HG03103 (cell line): ENCODE measurements around the gene TAF15.

Experiments
- ATAC-seq: cut with Tn5 transposase; IDR thresholded peaks from one replicate; pipeline ENCODE4 v1.9.1; 2021; ENCODE audit warnings: low read depth; ENCODE audit not compliant: unreplicated experiment

Gene TAF15

DNA sequence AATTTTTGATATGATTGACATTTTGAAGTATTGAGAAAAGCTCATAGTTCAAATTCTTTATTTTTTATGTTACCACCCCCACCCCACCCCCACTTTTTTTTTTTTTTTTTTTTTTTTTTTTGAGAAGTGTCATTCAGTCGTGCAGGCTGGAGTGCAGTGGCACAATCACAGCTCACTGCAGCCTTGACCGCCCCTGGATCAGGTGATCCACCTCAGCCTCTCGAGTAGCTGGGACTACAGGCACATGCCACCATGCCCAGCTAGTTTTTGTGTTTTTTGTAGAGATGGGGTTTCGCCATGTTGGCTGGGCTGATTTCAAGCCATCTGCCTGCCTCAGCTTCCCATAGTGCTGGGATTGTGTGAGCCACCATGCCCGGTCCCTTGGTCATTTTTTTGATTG, 7.4 kb downstream of the TAF15 start:
- no peak for ATAC-seq

GRCh38 chr17:35817196-35817595, 7.9 kb downstream of the TAF15 start:
- ATAC-seq = no peak

GRCh38 chr17:35819455-35819854, 10.2 kb downstream of the TAF15 start:
- ATAC-seq = no peak

- ATAC-seq = no peak
Measured at GRCh38 chr17:35821308-35821707, 12.0 kb downstream of the TAF15 start.

- ATAC-seq = no peak
Measured at GRCh38 chr17:35825206-35825605, 15.9 kb downstream of the TAF15 start.

DNA sequence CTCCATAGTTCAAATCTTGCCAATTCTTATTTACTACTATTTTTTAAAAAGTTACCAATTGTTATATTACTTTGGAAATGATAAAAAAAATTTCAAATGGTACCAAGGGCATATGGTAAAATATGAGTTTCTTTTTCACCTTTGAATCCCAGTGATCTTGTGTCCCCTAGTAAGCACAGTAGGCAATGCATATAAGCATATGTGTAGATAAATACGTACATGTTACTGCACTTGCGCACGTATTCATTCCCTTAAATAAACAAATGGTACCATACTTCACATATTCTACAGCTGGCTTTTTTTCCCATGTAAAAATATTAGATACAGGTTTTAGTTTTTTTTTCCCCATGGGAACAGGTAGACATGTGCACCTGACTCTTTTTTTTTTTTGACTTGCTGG, 31.8 kb downstream of the TAF15 start:
- no peak for ATAC-seq

DNA sequence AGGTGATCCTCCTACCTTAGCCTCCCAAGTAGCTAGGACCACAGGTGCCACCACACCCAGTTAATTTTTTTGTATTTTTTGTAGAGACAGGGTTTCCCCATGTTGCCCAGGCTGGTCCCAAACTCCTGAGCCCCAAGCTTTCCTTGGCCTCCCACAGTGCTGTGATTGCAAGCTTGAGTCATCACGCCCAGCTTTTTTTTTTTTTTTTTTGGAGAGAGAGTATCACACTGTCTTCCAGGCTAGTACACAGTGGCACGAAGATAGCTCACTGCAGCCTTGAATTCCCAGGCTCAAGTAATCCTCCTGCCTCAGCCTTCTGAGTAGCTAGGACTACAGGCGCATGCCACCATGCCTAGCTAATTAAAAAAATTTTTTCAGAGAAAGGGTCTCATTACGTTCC, 32.2 kb downstream of the TAF15 start:
- ATAC-seq = no peak

DNA sequence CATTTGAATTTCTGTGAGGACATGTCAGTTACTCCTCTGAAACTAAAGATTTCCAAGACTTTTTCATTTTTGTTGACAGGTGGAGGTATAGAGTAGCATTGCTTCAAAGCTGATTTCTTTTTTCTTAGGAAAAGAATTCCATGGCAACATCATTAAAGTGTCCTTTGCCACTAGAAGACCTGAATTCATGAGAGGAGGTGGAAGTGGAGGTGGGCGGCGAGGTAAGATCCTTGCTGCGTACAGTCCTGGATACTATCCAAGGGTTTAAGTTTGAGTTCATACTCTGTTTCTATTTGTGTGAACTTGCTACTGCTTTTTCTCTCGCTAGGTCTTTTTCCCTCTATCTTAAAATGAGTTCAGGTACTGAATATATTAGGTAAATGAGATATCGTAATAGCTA, 33.0 kb downstream of the TAF15 start:
- ATAC-seq = no peak

DNA sequence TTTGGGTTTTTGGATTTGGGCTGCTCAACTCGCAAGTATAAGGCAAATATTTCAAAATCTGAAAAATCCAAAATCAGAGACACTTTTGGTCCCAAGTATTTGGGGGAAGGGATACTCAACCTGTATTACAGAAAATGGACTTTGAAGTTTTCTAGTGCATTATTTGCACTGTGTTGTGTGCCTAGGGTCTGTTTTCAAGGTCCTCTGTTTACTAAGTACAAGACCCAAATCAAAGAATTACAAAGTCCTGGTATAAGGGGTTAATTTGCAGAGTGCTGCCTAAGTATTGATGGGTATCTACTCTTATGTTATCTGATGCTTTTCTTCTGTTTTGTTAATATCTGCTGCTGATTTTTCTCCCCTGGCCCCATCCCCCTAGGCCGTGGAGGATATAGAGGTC, 34.4 kb downstream of the TAF15 start:
- no peak for ATAC-seq

- ATAC-seq = no peak
Measured at GRCh38 chr17:35844547-35844946, 35.3 kb downstream of the TAF15 start.

GRCh38 chr17:35846055-35846809, 36.9 kb downstream of the TAF15 start:
- no peak for ATAC-seq

- no peak for ATAC-seq
Measured at GRCh38 chr17:35847006-35847405, 37.7 kb downstream of the TAF15 start.

- no peak for ATAC-seq
Measured at GRCh38 chr17:35847633-35848373, 38.5 kb downstream of the TAF15 start.

DNA sequence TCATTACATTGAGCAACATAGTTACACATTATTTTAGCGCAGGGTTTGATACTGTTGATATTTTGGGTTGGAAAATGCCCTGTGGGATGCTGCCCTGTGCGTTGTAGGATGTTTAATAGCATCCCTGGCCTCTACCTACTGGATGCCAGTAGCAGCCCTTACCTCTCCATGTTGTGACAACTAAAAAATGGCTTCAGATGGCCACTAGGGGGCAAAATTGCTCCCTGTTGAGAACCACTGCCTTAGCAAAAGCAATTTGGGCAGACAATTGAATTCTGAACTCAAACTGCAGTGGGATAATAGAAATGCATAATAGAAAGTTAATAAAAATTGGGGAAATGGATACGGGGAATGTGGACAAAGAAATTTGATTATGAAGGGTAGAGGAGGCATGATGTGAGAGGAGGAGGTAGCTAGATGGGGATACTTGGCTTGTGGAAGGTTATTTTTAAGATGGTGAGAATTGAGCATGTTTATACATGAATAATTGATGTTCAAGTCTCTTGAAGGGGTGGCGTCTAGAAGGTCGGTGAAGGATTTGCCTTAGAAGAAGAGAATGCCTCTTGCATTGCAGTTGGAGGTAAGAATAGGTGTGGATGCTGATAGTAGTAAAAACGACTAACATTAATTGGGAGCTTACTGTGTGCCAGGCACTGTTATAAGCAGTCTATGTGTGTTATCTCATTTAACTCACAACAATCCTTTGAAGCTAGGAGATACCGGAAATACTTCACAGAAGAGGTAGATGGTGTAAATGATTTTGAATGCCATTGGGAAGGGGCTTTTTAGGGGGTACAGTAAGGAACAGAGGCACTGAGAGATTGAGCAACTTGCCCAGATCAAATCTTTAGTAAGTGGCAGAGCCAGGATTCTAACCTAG, 40.4 kb downstream of the TAF15 start:
- no peak for ATAC-seq

GRCh38 chr17:35855965-35856364, 46.7 kb downstream of the TAF15 start:
- no peak for ATAC-seq

- ATAC-seq = no peak
Measured at GRCh38 chr17:35856603-35857002, 47.3 kb downstream of the TAF15 start.

GRCh38 chr17:35864853-35865252, 55.6 kb downstream of the TAF15 start:
- no peak for ATAC-seq

DNA sequence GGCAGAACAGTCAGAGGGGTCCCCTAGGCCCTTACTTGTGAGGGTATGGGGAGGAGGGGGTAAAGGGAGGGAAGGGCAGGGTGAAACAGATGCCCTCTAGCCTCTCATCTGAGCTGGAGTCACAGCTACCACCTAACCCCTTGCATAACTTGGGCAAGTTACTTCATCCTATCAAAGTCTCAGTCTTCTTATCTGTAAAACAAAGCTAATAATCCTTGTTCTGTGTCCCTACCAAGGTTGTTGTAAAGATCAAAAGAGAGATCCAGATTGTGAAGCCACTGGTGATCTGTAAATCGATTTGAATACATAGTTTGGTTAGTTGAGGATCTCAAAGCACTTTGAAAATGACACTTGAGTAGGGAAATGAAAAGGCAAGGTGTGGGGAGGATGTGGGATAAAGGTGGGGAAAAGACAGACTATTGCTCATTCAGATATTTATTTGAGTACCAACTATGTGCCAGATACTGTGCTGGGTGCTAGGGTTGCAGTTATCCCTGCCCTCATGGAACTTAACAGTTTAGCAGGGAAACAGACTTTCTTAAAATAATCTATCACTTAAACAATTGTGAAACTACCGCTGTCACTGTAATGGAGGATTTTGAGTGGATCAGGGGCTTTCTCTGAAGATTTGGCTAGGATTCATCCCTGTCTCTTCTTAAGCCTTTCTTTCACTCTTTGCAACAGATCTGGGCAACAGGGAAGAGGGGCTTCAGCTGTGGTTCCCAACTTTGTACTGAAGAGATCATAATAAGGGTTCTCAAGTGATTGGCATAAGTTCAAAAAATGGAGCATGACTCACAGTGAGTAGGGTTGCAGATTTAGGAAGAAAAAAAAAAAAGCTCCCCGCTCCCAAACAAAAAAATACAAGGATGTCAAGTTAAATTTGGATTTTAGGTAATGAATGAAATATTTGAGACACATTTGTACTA, 56.4 kb downstream of the TAF15 start:
- no peak for ATAC-seq

- no peak for ATAC-seq
Measured at GRCh38 chr17:35866341-35866950, 57.2 kb downstream of the TAF15 start.

GRCh38 chr17:35867574-35867973, 58.3 kb downstream of the TAF15 start:
- ATAC-seq = no peak
